Astrocyte (in vitro differentiated cells and primary cell): Measurements from ENCODE around the gene FA2H.

Source experiments
- CTCF ChIP-seq: IDR thresholded peaks from 2 replicates; pipeline ENCODE4 v1.5.1; 2011; ENCODE audit warnings: low read depth, mild to moderate bottlenecking, inconsistent platforms, low read length, moderate library complexity; ENCODE audit not compliant: insufficient read depth
- EZH2 ChIP-seq: IDR thresholded peaks from 2 replicates; pipeline ENCODE4 v1.6.1; 2012; ENCODE audit warnings: mild to moderate bottlenecking, low read length, inconsistent platforms; ENCODE audit not compliant: insufficient read depth

GRCh38 chr16:74769586-74770190 lies 4.9 kb downstream of the FA2H start:
- TF ChIP-seq CTCF: no peak
- TF ChIP-seq EZH2: no peak
